Neural progenitor cell (in vitro differentiated cells): ENCODE data around the gene SLC22A16. TPM values are rescaled to one million over a fixed set of nuclear protein-coding genes. Genes with fewer than 3 reads are reported as not detected.

Experiments
- DNase-seq: peaks from one replicate; pipeline ENCODE4 v3.0.0-alpha.2; 2016; ENCODE audit warnings: low spot score
- H2AFZ ChIP-seq: fragments of 200-600 bp; sonication (generic); replicated peaks from 2 replicates; pipeline ENCODE4 v1.6.1; 2016; ENCODE audit warnings: antibody characterized with exemption
- H3F3A ChIP-seq: fragments of 200-600 bp; sonication (generic); 2 replicates; pipeline ENCODE4 v1.6.1; 2016; ENCODE audit warnings: antibody characterized with exemption, low read depth
- H3K27ac ChIP-seq: fragments of 200-600 bp; sonication (generic); 2 replicates; pipeline ENCODE4 v1.5.1; 2016; ENCODE audit warnings: mild to moderate bottlenecking
- H3K27me3 ChIP-seq: fragments of 200-600 bp; sonication (generic); 2 replicates; pipeline ENCODE4 v1.6.1; 2016; ENCODE audit warnings: mild to moderate bottlenecking, moderate library complexity
- H3K36me3 ChIP-seq: fragments of 200-600 bp; sonication (generic); 2 replicates; pipeline ENCODE4 v1.5.1; 2016
- H3K4me1 ChIP-seq: fragments of 200-600 bp; sonication (generic); 2 replicates; pipeline ENCODE4 v1.6.1; 2016; ENCODE audit warnings: mixed run types
- H3K4me2 ChIP-seq: fragments of 200-600 bp; sonication (generic); 2 replicates; pipeline ENCODE4 v1.6.1; 2016
- H3K4me3 ChIP-seq: fragments of 200-600 bp; sonication (generic); 2 replicates; pipeline ENCODE4 v1.5.1; 2016
- H3K79me2 ChIP-seq: fragments of 200-600 bp; sonication (generic); 2 replicates; pipeline ENCODE4 v1.6.1; 2016; ENCODE audit warnings: low read depth
- H3K9ac ChIP-seq: fragments of 200-600 bp; sonication (generic); 2 replicates; pipeline ENCODE4 v1.6.1; 2016
- H3K9me3 ChIP-seq: fragments of 200-600 bp; sonication (generic); 2 replicates; pipeline ENCODE4 v1.5.1; 2016; ENCODE audit warnings: low read depth
- H4K20me1 ChIP-seq: fragments of 200-600 bp; sonication (generic); 2 replicates; pipeline ENCODE4 v1.6.1; 2016; ENCODE audit warnings: low read depth
- H3K27ac Mint-ChIP-seq: 3 replicates; pipeline ENCODE4 v1.8.0; 2021; ENCODE audit warnings: mixed read lengths
- H3K27me3 Mint-ChIP-seq: 2 replicates; pipeline ENCODE4 v1.8.0; 2022; ENCODE audit warnings: low read depth, mild to moderate bottlenecking, inconsistent platforms, moderate library complexity, mixed read lengths; ENCODE audit not compliant: insufficient read depth
- H3K36me3 Mint-ChIP-seq: 3 replicates; pipeline ENCODE4 v1.8.0; 2021; ENCODE audit warnings: mixed read lengths
- H3K4me1 Mint-ChIP-seq: 3 replicates; pipeline ENCODE4 v1.8.0; 2021; ENCODE audit warnings: mixed read lengths
- H3K4me3 Mint-ChIP-seq: 3 replicates; pipeline ENCODE4 v1.8.0; 2021; ENCODE audit warnings: mild to moderate bottlenecking, moderate library complexity, mixed read lengths
- H3K9me3 Mint-ChIP-seq: 3 replicates; pipeline ENCODE4 v1.8.0; 2020; ENCODE audit warnings: mixed read lengths
- CTCF ChIP-seq: fragments of 200-600 bp; sonication (generic); IDR thresholded peaks from 2 replicates; pipeline ENCODE4 v1.5.1; 2017; ENCODE audit warnings: antibody characterized with exemption, mild to moderate bottlenecking
- EZH2 ChIP-seq: fragments of 200-600 bp; sonication (generic); IDR thresholded peaks from 2 replicates; pipeline ENCODE4 v1.6.1; 2017; ENCODE audit warnings: antibody characterized with exemption, mild to moderate bottlenecking, moderate library complexity
- EZH2phosphoT487 ChIP-seq: fragments of 200-600 bp; sonication (generic); IDR thresholded peaks from 2 replicates; pipeline ENCODE4 v1.6.1; 2017; ENCODE audit warnings: antibody characterized with exemption
- total RNA-seq: library from RNA; depleted of rRNA; stranded (reverse); fragments of >200 nt; gene quantifications from 2 replicates; pipeline ENCODE4 v1.2.3, GENCODE V29; 2015; ENCODE audit warnings: low replicate concordance

The SLC22A16 gene
- total RNA-seq: not detected in 2 replicates

- TF ChIP-seq EZH2: no peak
- TF ChIP-seq CTCF: no peak
- no peak for TF ChIP-seq EZH2phosphoT487
- peaks cover 23% of the 10 kb centered on the region for H3K9me3 Mint-ChIP-seq
Measured at GRCh38 chr6:110476046-110476849, at the start of gene SLC22A16. TSS of gene SLC22A16 (minus strand) at chr6:110476613. CDS start at chr6:110476574, 39 bp downstream.

GRCh38 chr6:110525001-110525400 lies 48.6 kb upstream of the SLC22A16 start:
- no peaks in the 10 kb centered on the region for H3K79me2 ChIP-seq
- Mint-ChIP-seq H3K9me3 (no peaks in the 10 kb centered on the region), H3K4me1 (no peaks in the 10 kb centered on the region)

More at GRCh38 chr6:110476046-110476849, at the start of gene SLC22A16:
- Histone ChIP-seq H3K9me3 (peaks cover 4% of the 10 kb centered on the region), H3K36me3 (no peaks in the 10 kb centered on the region), H3K79me2 (no peaks in the 10 kb centered on the region), H3F3A (no peaks in the 10 kb centered on the region), H3K27ac (no peak within 1 kb of the TSS), H3K4me1 (no peaks in the 10 kb centered on the region), H4K20me1 (no peaks in the 10 kb centered on the region), H3K27me3 (no peaks in the 10 kb centered on the region), H3K4me3 (no peak within 1 kb of the TSS), H3K4me2 (no peak within 1 kb of the TSS), H2AFZ (no peak within 1 kb of the TSS), H3K9ac (no peak within 1 kb of the TSS)
- no peak within 1 kb of the TSS for H3K27ac Mint-ChIP-seq
- peak within 1 kb of the TSS; percentile 38 for H3K4me3 Mint-ChIP-seq
- no peaks in the 10 kb centered on the region for H3K36me3 Mint-ChIP-seq
- no peaks in the 10 kb centered on the region for H3K4me1 Mint-ChIP-seq
- no peak for DNase-seq
- peaks cover 13% of the 10 kb centered on the region for H3K27me3 Mint-ChIP-seq

GRCh38 chr6:110524305-110524704 lies 47.9 kb upstream of the SLC22A16 start:
- no peak for DNase-seq
- Histone ChIP-seq H3F3A (peaks cover 4% of the 10 kb centered on the region), H2AFZ (no peak overlapping the region)

More at GRCh38 chr6:110525001-110525400, 48.6 kb upstream of the SLC22A16 start:
- Histone ChIP-seq H4K20me1 (no peaks in the 10 kb centered on the region), H2AFZ (no peak overlapping the region), H3K9ac (no peak overlapping the region), H3K4me1 (peaks cover 12% of the 10 kb centered on the region), H3K9me3 (no peaks in the 10 kb centered on the region), H3K4me2 (no peak overlapping the region), H3F3A (peaks cover 4% of the 10 kb centered on the region), H3K27ac (no peak overlapping the region), H3K36me3 (no peaks in the 10 kb centered on the region), H3K4me3 (no peak overlapping the region), H3K27me3 (no peaks in the 10 kb centered on the region)
- no peak overlapping the region for H3K27ac Mint-ChIP-seq
- TF ChIP-seq EZH2phosphoT487 (no peak), CTCF (no peak)
- no peak overlapping the region for H3K4me3 Mint-ChIP-seq
- no peak for DNase-seq
- no peaks in the 10 kb centered on the region for H3K36me3 Mint-ChIP-seq
- no peaks in the 10 kb centered on the region for H3K27me3 Mint-ChIP-seq

More at GRCh38 chr6:110524305-110524704, 47.9 kb upstream of the SLC22A16 start:
- no peak overlapping the region for H3K4me3 ChIP-seq
- H3K9ac ChIP-seq: no peak overlapping the region
- Mint-ChIP-seq H3K9me3 (no peaks in the 10 kb centered on the region), H3K4me1 (no peaks in the 10 kb centered on the region), H3K27ac (no peak overlapping the region), H3K36me3 (no peaks in the 10 kb centered on the region), H3K4me3 (no peak overlapping the region), H3K27me3 (no peaks in the 10 kb centered on the region)
- no peak overlapping the region for H3K27ac ChIP-seq
- H3K9me3 ChIP-seq: no peaks in the 10 kb centered on the region
- H3K27me3 ChIP-seq: no peaks in the 10 kb centered on the region
- no peaks in the 10 kb centered on the region for H4K20me1 ChIP-seq
- TF ChIP-seq CTCF: no peak
- no peak for TF ChIP-seq EZH2
- no peaks in the 10 kb centered on the region for H3K79me2 ChIP-seq
- H3K4me1 ChIP-seq: peaks cover 16% of the 10 kb centered on the region
- H3K36me3 ChIP-seq: no peaks in the 10 kb centered on the region
- H3K4me2 ChIP-seq: no peak overlapping the region
